Measurements from ENCODE around the gene CFAP54.

- TF ChIP-seq POLR2AphosphoS5 (IDR thresholded peaks at IDR 0.05; ENCODE audit: low read depth, low read length) = no peak
- no peak for TF ChIP-seq SIN3A (IDR thresholded peaks at IDR 0.05; ENCODE audit: borderline replicate concordance, insufficient read depth, low read length)
Measured at GRCh38 chr12:96872961-96873360, 383.6 kb downstream of the CFAP54 start.
